ENCODE data around the gene SERPINA3. TPM values are rescaled to one million over a fixed set of nuclear protein-coding genes. Genes with fewer than 3 reads are reported as not detected.
A peak's percentile ranks its signal among the peaks of the same experiment; 100 is the strongest.

SERPINA3 gene
- total RNA-seq, 1 donor from 2014 or later: 1.3 TPM

DNA sequence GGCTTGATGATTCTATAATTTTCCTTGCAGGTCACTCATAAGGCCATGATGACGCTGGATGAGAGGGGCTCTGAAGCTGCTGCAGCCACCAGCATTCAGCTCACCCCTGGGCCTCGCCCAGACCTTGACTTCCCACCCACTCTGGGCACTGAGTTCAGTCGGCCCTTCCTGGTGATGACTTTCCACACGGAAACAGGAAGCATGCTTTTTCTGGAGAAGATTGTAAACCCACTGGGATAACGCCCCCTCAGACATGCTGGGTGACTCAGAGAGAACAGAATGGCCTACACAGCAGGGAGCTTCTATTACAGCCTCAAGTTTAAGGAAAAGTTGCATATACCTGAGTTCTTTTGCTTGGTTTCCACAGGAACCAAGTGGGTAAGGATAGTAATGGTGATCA, 34.3 kb downstream of the SERPINA3 start:
- H3K4me1 Mint-ChIP-seq (ENCODE audit: low read depth, unreplicated experiment): no peaks in the 10 kb centered on the region
- H2AFZ ChIP-seq (ENCODE audit: low read depth, low read length): peak overlapping the region; percentile 16
- H3K27me3 ChIP-seq (ENCODE audit: insufficient read depth, low read length): no peaks in the 10 kb centered on the region
- no peak overlapping the region for H3K27ac Mint-ChIP-seq (ENCODE audit: unreplicated experiment)
- TF ChIP-seq, protein P1, sequence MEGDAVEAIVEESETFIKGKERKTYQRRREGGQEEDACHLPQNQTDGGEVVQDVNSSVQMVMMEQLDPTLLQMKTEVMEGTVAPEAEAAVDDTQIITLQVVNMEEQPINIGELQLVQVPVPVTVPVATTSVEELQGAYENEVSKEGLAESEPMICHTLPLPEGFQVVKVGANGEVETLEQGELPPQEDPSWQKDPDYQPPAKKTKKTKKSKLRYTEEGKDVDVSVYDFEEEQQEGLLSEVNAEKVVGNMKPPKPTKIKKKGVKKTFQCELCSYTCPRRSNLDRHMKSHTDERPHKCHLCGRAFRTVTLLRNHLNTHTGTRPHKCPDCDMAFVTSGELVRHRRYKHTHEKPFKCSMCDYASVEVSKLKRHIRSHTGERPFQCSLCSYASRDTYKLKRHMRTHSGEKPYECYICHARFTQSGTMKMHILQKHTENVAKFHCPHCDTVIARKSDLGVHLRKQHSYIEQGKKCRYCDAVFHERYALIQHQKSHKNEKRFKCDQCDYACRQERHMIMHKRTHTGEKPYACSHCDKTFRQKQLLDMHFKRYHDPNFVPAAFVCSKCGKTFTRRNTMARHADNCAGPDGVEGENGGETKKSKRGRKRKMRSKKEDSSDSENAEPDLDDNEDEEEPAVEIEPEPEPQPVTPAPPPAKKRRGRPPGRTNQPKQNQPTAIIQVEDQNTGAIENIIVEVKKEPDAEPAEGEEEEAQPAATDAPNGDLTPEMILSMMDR (IDR thresholded peaks at IDR 0.05; ENCODE audit: insufficient read depth, low read depth, low read length): no peak
- TF ChIP-seq EZH2 (IDR thresholded peaks at IDR 0.05; ENCODE audit: insufficient read depth, low read length): no peak
- no peak overlapping the region for H3K4me3 Mint-ChIP-seq (ENCODE audit: unreplicated experiment)
- H4K20me1 ChIP-seq (ENCODE audit: insufficient read depth, low read length): no peaks in the 10 kb centered on the region
- H3K27me3 Mint-ChIP-seq (ENCODE audit: low read depth, unreplicated experiment): peaks cover 10% of the 10 kb centered on the region
- no peak for FAIRE-seq
- no peaks in the 10 kb centered on the region for H3K36me3 Mint-ChIP-seq (ENCODE audit: low read depth, unreplicated experiment)
- DNase-seq (ENCODE audit: low read depth): peak; percentile 65
- H3K79me2 ChIP-seq (ENCODE audit: insufficient read depth, low read length): no peaks in the 10 kb centered on the region
- peak overlapping the region; percentile 10 for H3K4me2 ChIP-seq (ENCODE audit: low read length)
- H3K9me3 Mint-ChIP-seq (ENCODE audit: unreplicated experiment): peaks cover 11% of the 10 kb centered on the region
- peaks cover 9% of the 10 kb centered on the region for H3K9me3 ChIP-seq (ENCODE audit: insufficient read depth, low read depth, low read length)
- H3K27ac ChIP-seq (ENCODE audit: low read depth, low read length): peak overlapping the region; percentile 0
- no peak overlapping the region for H3K9ac ChIP-seq (ENCODE audit: low read length)
- H3K36me3 ChIP-seq (ENCODE audit: insufficient read depth, low read length): no peaks in the 10 kb centered on the region
- peaks cover 12% of the 10 kb centered on the region for H3K4me1 ChIP-seq (ENCODE audit: insufficient read depth, low read length)
- H3K4me3 ChIP-seq (ENCODE audit: insufficient read depth, low read depth, low read length): no peak overlapping the region

- no peak overlapping the region for H3K27ac ChIP-seq (ENCODE audit: low read depth, low read length)
- DNase-seq (ENCODE audit: low read depth) (no peak), FAIRE-seq (no peak)
- peaks cover 9% of the 10 kb centered on the region for H3K9me3 ChIP-seq (ENCODE audit: insufficient read depth, low read depth, low read length)
- no peaks in the 10 kb centered on the region for H3K79me2 ChIP-seq (ENCODE audit: insufficient read depth, low read length)
- Mint-ChIP-seq H3K4me1 (ENCODE audit: low read depth, unreplicated experiment) (no peaks in the 10 kb centered on the region), H3K4me3 (ENCODE audit: unreplicated experiment) (no peak overlapping the region), H3K27ac (ENCODE audit: unreplicated experiment) (no peak overlapping the region), H3K36me3 (ENCODE audit: low read depth, unreplicated experiment) (no peaks in the 10 kb centered on the region), H3K9me3 (ENCODE audit: unreplicated experiment) (peaks cover 9% of the 10 kb centered on the region), H3K27me3 (ENCODE audit: low read depth, unreplicated experiment) (peaks cover 9% of the 10 kb centered on the region)
- no peaks in the 10 kb centered on the region for H3K36me3 ChIP-seq (ENCODE audit: insufficient read depth, low read length)
- H4K20me1 ChIP-seq (ENCODE audit: insufficient read depth, low read length): no peaks in the 10 kb centered on the region
- TF ChIP-seq, protein P1 (IDR thresholded peaks at IDR 0.05; ENCODE audit: insufficient read depth, low read depth, low read length): no peak
- TF ChIP-seq EZH2 (IDR thresholded peaks at IDR 0.05; ENCODE audit: insufficient read depth, low read length): no peak
- H3K4me2 ChIP-seq (ENCODE audit: low read length): no peak overlapping the region
- peaks cover 12% of the 10 kb centered on the region for H3K4me1 ChIP-seq (ENCODE audit: insufficient read depth, low read length)
- H3K4me3 ChIP-seq (ENCODE audit: insufficient read depth, low read depth, low read length): no peak overlapping the region
- no peak overlapping the region for H3K9ac ChIP-seq (ENCODE audit: low read length)
- H3K27me3 ChIP-seq (ENCODE audit: insufficient read depth, low read length): no peaks in the 10 kb centered on the region
- H2AFZ ChIP-seq (ENCODE audit: low read depth, low read length): no peak overlapping the region
These were observed 36.6 kb downstream of the SERPINA3 start for GRCh38 chr14:94648801-94649200.

DNA sequence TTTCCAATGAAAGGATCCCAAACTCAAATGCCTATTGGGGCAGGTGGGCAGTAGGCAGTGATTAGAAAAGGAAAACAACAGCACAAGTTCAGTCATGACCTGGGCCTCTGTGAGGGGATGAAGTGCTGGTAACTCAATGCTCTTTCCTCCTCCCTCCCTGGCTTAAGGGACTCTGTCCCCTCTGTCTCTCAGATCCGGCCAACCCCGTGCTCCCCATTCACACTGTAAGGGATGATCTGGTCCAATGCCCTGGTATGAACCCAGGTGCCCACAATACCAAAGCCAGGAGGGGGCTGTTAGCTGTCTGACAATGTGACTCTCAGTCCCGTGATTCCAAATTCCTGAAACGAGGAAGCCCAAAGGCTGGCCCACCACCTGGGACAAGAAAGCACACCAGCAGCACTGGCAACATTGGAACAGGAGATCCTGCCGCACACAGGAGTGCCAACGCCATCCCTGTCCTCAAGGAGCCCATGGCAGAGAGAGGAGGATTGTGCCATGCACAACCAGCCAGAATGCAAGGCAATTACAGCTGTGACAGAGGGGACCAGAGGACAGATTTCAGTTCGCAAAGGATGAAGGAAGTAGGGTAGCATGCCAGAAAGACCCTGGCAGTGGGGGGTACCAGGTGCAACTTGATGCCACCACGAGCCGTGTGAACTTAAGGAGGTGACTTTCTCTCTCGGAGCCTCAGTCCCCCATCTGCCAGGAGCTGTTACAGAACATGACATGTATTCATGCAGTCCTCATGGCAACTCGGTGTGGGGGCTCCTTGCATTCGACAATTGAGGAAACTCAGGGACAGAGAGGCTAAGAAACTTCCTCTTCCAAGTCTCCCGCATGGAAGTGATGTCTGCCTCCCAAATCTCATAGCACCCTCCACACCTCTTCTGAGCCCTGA, 37.6 kb downstream of the SERPINA3 start:
- TF ChIP-seq, protein P1 (IDR thresholded peaks at IDR 0.05; ENCODE audit: insufficient read depth, low read depth, low read length): no peak
- TF ChIP-seq EZH2 (IDR thresholded peaks at IDR 0.05; ENCODE audit: insufficient read depth, low read length): no peak
- DNase-seq (ENCODE audit: low read depth): no peak
- Histone ChIP-seq H2AFZ (ENCODE audit: low read depth, low read length) (no peak overlapping the region), H3K27ac (ENCODE audit: low read depth, low read length) (no peak overlapping the region), H3K4me1 (ENCODE audit: insufficient read depth, low read length) (peaks cover 12% of the 10 kb centered on the region), H3K27me3 (ENCODE audit: insufficient read depth, low read length) (no peaks in the 10 kb centered on the region), H3K9me3 (ENCODE audit: insufficient read depth, low read depth, low read length) (peaks cover 9% of the 10 kb centered on the region), H3K36me3 (ENCODE audit: insufficient read depth, low read length) (no peaks in the 10 kb centered on the region), H3K4me2 (ENCODE audit: low read length) (no peak overlapping the region), H3K79me2 (ENCODE audit: insufficient read depth, low read length) (no peaks in the 10 kb centered on the region), H4K20me1 (ENCODE audit: insufficient read depth, low read length) (no peaks in the 10 kb centered on the region), H3K4me3 (ENCODE audit: insufficient read depth, low read depth, low read length) (no peak overlapping the region), H3K9ac (ENCODE audit: low read length) (no peak overlapping the region)
- Mint-ChIP-seq H3K4me1 (ENCODE audit: low read depth, unreplicated experiment) (no peaks in the 10 kb centered on the region), H3K27ac (ENCODE audit: unreplicated experiment) (no peak overlapping the region), H3K27me3 (ENCODE audit: low read depth, unreplicated experiment) (peaks cover 1% of the 10 kb centered on the region), H3K36me3 (ENCODE audit: low read depth, unreplicated experiment) (no peaks in the 10 kb centered on the region), H3K4me3 (ENCODE audit: unreplicated experiment) (no peak overlapping the region), H3K9me3 (ENCODE audit: unreplicated experiment) (peaks cover 9% of the 10 kb centered on the region)
- no peak for FAIRE-seq
